ENCODE data around the gene VMAC.
A peak's percentile ranks its signal among the peaks of the same experiment; 100 is the strongest.

The VMAC gene

GRCh38 chr19:5913739-5914357 is 9.2 kb downstream of the VMAC start, which contains the start of gene CAPS:
Gene CAPS (plus strand): TSS chr19:5914254. CDS start chr19:5914407, 153 bp downstream.
- Histone ChIP-seq H3K27ac (ENCODE audit: low read depth, low read length) (peak within 1 kb of the TSS; percentile 35), H3K4me3 (ENCODE audit: low read depth, low read length) (no peak within 1 kb of the TSS), H3K79me2 (ENCODE audit: control insufficient read depth, insufficient read depth, low read length, poor library complexity) (peaks cover 8% of the 10 kb centered on the region), H4K8ac (ENCODE audit: low read depth, low read length) (peak within 1 kb of the TSS; percentile 67), H2BK12ac (ENCODE audit: low read length) (peak within 1 kb of the TSS; percentile 92), H3K27me3 (ENCODE audit: insufficient read depth, low read length) (no peaks in the 10 kb centered on the region), H3K4me2 (ENCODE audit: low read length) (peak within 1 kb of the TSS; percentile 46), H2BK5ac (ENCODE audit: low read depth, low read length, poor library complexity) (peak within 1 kb of the TSS; percentile 73), H3K18ac (ENCODE audit: low read length) (peak within 1 kb of the TSS; percentile 98), H4K12ac (ENCODE audit: low read depth, low read length) (peak within 1 kb of the TSS; percentile 51), H3K14ac (ENCODE audit: low read length) (peak within 1 kb of the TSS; percentile 96), H3K9ac (ENCODE audit: low read length) (no peak within 1 kb of the TSS), H3K4ac (ENCODE audit: low read depth, low read length) (peak within 1 kb of the TSS; percentile 67), H2AFZ (ENCODE audit: insufficient read depth, low read length, poor library complexity) (peak within 1 kb of the TSS; percentile 38), H3K4me1 (ENCODE audit: control insufficient read depth in 1 of 2, insufficient read depth in 2 of 2, low read length in 2 of 2) (peaks cover 40 to 53% of the 10 kb centered on the region in 2 experiments), H3K79me1 (ENCODE audit: low read length) (peaks cover 38% of the 10 kb centered on the region), H2BK120ac (ENCODE audit: insufficient read depth, low read length, poor library complexity) (peak within 1 kb of the TSS; percentile 87), H3K9me3 (ENCODE audit: insufficient read depth, low read depth, low read length) (no peaks in the 10 kb centered on the region), H3K23ac (ENCODE audit: low read length) (no peak within 1 kb of the TSS), H2AK5ac (ENCODE audit: low read length) (peak within 1 kb of the TSS; percentile 98), H4K91ac (ENCODE audit: low read depth, low read length) (peak within 1 kb of the TSS; percentile 90), H3K36me3 (ENCODE audit: control insufficient read depth in 1 of 2, insufficient read depth in 2 of 2, low read length in 2 of 2) (peaks cover 38 to 43% of the 10 kb centered on the region in 2 experiments)
- DNase-seq, result peak in 1 of 2 donors; percentile 24
- no CpG with 5 or more reads among the region's 10 CpGs for WGBS (ENCODE audit: extremely low coverage, insufficient coverage, insufficient read length)

- H3K79me2 ChIP-seq (ENCODE audit: control insufficient read depth, insufficient read depth, low read length, poor library complexity), result peaks cover 8% of the 10 kb centered on the region
- H2AK5ac ChIP-seq (ENCODE audit: low read length), result peak overlapping the region; percentile 98
- DNase-seq, result no peak
- no peak overlapping the region for H4K12ac ChIP-seq (ENCODE audit: low read depth, low read length)
- peak overlapping the region; percentile 87 for H2BK120ac ChIP-seq (ENCODE audit: insufficient read depth, low read length, poor library complexity)
- H2AFZ ChIP-seq (ENCODE audit: insufficient read depth, low read length, poor library complexity), result no peak overlapping the region
- H3K4me3 ChIP-seq (ENCODE audit: low read depth, low read length), result no peak overlapping the region
- peak overlapping the region; percentile 73 for H2BK5ac ChIP-seq (ENCODE audit: low read depth, low read length, poor library complexity)
- H3K36me3 ChIP-seq (ENCODE audit: control insufficient read depth in 1 of 2, insufficient read depth in 2 of 2, low read length in 2 of 2), result peaks cover 43 to 48% of the 10 kb centered on the region in 2 experiments
- H3K14ac ChIP-seq (ENCODE audit: low read length), result peak overlapping the region; percentile 96
- peak overlapping the region; percentile 92 for H2BK12ac ChIP-seq (ENCODE audit: low read length)
- peak overlapping the region; percentile 25 for H3K4ac ChIP-seq (ENCODE audit: low read depth, low read length)
- peak overlapping the region; percentile 35 for H3K27ac ChIP-seq (ENCODE audit: low read depth, low read length)
- peak overlapping the region; percentile 90 for H4K91ac ChIP-seq (ENCODE audit: low read depth, low read length)
- H3K18ac ChIP-seq (ENCODE audit: low read length), result peak overlapping the region; percentile 98
- H4K8ac ChIP-seq (ENCODE audit: low read depth, low read length), result peak overlapping the region; percentile 17
- H3K23ac ChIP-seq (ENCODE audit: low read length), result no peak overlapping the region
- H3K9me3 ChIP-seq (ENCODE audit: insufficient read depth, low read depth, low read length), result no peaks in the 10 kb centered on the region
- WGBS (ENCODE audit: extremely low coverage, insufficient coverage, insufficient read length), result no CpG with 5 or more reads among the region's 22 CpGs
- H3K4me2 ChIP-seq (ENCODE audit: low read length), result no peak overlapping the region
- peaks cover 34% of the 10 kb centered on the region for H3K79me1 ChIP-seq (ENCODE audit: low read length)
- H3K4me1 ChIP-seq (ENCODE audit: control insufficient read depth in 1 of 2, insufficient read depth in 2 of 2, low read length in 2 of 2), result peaks cover 38 to 48% of the 10 kb centered on the region in 2 experiments
- no peak overlapping the region for H3K9ac ChIP-seq (ENCODE audit: low read length)
- no peaks in the 10 kb centered on the region for H3K27me3 ChIP-seq (ENCODE audit: insufficient read depth, low read length)
Measured at GRCh38 chr19:5914358-5914774, 9.7 kb downstream of the VMAC start.

- H2BK120ac ChIP-seq (ENCODE audit: insufficient read depth, low read length, poor library complexity), result peak overlapping the region; percentile 88
- H3K23ac ChIP-seq (ENCODE audit: low read length), result no peak overlapping the region
- H2BK5ac ChIP-seq (ENCODE audit: low read depth, low read length, poor library complexity), result peak overlapping the region; percentile 91
- H3K79me1 ChIP-seq (ENCODE audit: low read length), result peaks cover 28% of the 10 kb centered on the region
- peak overlapping the region; percentile 46 for H3K4me2 ChIP-seq (ENCODE audit: low read length)
- H3K27me3 ChIP-seq (ENCODE audit: insufficient read depth, low read length), result no peaks in the 10 kb centered on the region
- peak overlapping the region; percentile 56 for H2AFZ ChIP-seq (ENCODE audit: insufficient read depth, low read length, poor library complexity)
- peak overlapping the region; percentile 98 for H2AK5ac ChIP-seq (ENCODE audit: low read length)
- H2BK12ac ChIP-seq (ENCODE audit: low read length), result peak overlapping the region; percentile 92
- no peak overlapping the region for H3K9ac ChIP-seq (ENCODE audit: low read length)
- peak; percentile 75 to 84 for DNase-seq
- WGBS (ENCODE audit: extremely low coverage, insufficient coverage, insufficient read length), result no CpG with 5 or more reads among the region's 42 CpGs
- H3K4me1 ChIP-seq (ENCODE audit: control insufficient read depth in 1 of 2, insufficient read depth in 2 of 2, low read length in 2 of 2), result peaks cover 32 to 41% of the 10 kb centered on the region in 2 experiments
- peak overlapping the region; percentile 70 for H4K12ac ChIP-seq (ENCODE audit: low read depth, low read length)
- H3K18ac ChIP-seq (ENCODE audit: low read length), result peak overlapping the region; percentile 98
- H4K8ac ChIP-seq (ENCODE audit: low read depth, low read length), result peak overlapping the region; percentile 85
- peak overlapping the region; percentile 90 for H4K91ac ChIP-seq (ENCODE audit: low read depth, low read length)
- H3K27ac ChIP-seq (ENCODE audit: low read depth, low read length), result peak overlapping the region; percentile 74
- H3K36me3 ChIP-seq (ENCODE audit: control insufficient read depth in 1 of 2, insufficient read depth in 2 of 2, low read length in 2 of 2), result peaks cover 50 to 51% of the 10 kb centered on the region in 2 experiments
- H3K4ac ChIP-seq (ENCODE audit: low read depth, low read length), result peak overlapping the region; percentile 67
- H3K14ac ChIP-seq (ENCODE audit: low read length), result peak overlapping the region; percentile 96
- peaks cover 8% of the 10 kb centered on the region for H3K79me2 ChIP-seq (ENCODE audit: control insufficient read depth, insufficient read depth, low read length, poor library complexity)
- no peaks in the 10 kb centered on the region for H3K9me3 ChIP-seq (ENCODE audit: insufficient read depth, low read depth, low read length)
- no peak overlapping the region for H3K4me3 ChIP-seq (ENCODE audit: low read depth, low read length)
Measured at GRCh38 chr19:5914946-5915781, 10.5 kb downstream of the VMAC start.

GRCh38 chr19:5915782-5916165 is 11.1 kb downstream of the VMAC start:
- peak overlapping the region; percentile 85 for H3K18ac ChIP-seq (ENCODE audit: low read length)
- H3K36me3 ChIP-seq (ENCODE audit: control insufficient read depth in 1 of 2, insufficient read depth in 2 of 2, low read length in 2 of 2), result peaks cover 52% of the 10 kb centered on the region in 2 experiments
- peaks cover 28% of the 10 kb centered on the region for H3K79me1 ChIP-seq (ENCODE audit: low read length)
- H3K9me3 ChIP-seq (ENCODE audit: insufficient read depth, low read depth, low read length), result no peaks in the 10 kb centered on the region
- H2AFZ ChIP-seq (ENCODE audit: insufficient read depth, low read length, poor library complexity), result peak overlapping the region; percentile 56
- peak overlapping the region; percentile 74 for H3K27ac ChIP-seq (ENCODE audit: low read depth, low read length)
- H3K4me1 ChIP-seq (ENCODE audit: control insufficient read depth in 1 of 2, insufficient read depth in 2 of 2, low read length in 2 of 2), result peaks cover 30 to 41% of the 10 kb centered on the region in 2 experiments
- no peak overlapping the region for H3K23ac ChIP-seq (ENCODE audit: low read length)
- H3K14ac ChIP-seq (ENCODE audit: low read length), result peak overlapping the region; percentile 71
- peaks cover 6% of the 10 kb centered on the region for H3K79me2 ChIP-seq (ENCODE audit: control insufficient read depth, insufficient read depth, low read length, poor library complexity)
- peak overlapping the region; percentile 90 for H4K91ac ChIP-seq (ENCODE audit: low read depth, low read length)
- H3K4me3 ChIP-seq (ENCODE audit: low read depth, low read length), result no peak overlapping the region
- WGBS (ENCODE audit: extremely low coverage, insufficient coverage, insufficient read length), result no CpG with 5 or more reads among the region's 11 CpGs
- H4K12ac ChIP-seq (ENCODE audit: low read depth, low read length), result peak overlapping the region; percentile 70
- no peak overlapping the region for H3K9ac ChIP-seq (ENCODE audit: low read length)
- H4K8ac ChIP-seq (ENCODE audit: low read depth, low read length), result peak overlapping the region; percentile 85
- H2BK5ac ChIP-seq (ENCODE audit: low read depth, low read length, poor library complexity), result peak overlapping the region; percentile 91
- H3K4ac ChIP-seq (ENCODE audit: low read depth, low read length), result peak overlapping the region; percentile 65
- H3K4me2 ChIP-seq (ENCODE audit: low read length), result peak overlapping the region; percentile 46
- H2BK12ac ChIP-seq (ENCODE audit: low read length), result peak overlapping the region; percentile 91
- H2BK120ac ChIP-seq (ENCODE audit: insufficient read depth, low read length, poor library complexity), result peak overlapping the region; percentile 88
- H2AK5ac ChIP-seq (ENCODE audit: low read length), result peak overlapping the region; percentile 83
- H3K27me3 ChIP-seq (ENCODE audit: insufficient read depth, low read length), result no peaks in the 10 kb centered on the region
- DNase-seq, result peak in 1 of 2 donors; percentile 40

Data from trophoblast cell (in vitro differentiated cells and primary cell).